K562 (cell line): ENCODE data around the gene SCAMP2. TPM values are rescaled to one million over a fixed set of nuclear protein-coding genes. Genes with fewer than 3 reads are reported as not detected.

Experiments used
- E2F1 ChIP-seq: sonication (generic); formaldehyde crosslinking; IDR thresholded peaks from 2 replicates; pipeline ENCODE4 v1.8.1; 2023; ENCODE audit warnings: mild to moderate bottlenecking, missing genetic modification reagents, moderate library complexity
- EP400 ChIP-seq: fragments of 450-650 bp; IDR thresholded peaks from 2 replicates; pipeline ENCODE4 v1.6.1; 2017; ENCODE audit warnings: antibody characterized with exemption, mild to moderate bottlenecking, moderate library complexity
- GATAD2B ChIP-seq: fragments of 450-650 bp; IDR thresholded peaks from 2 replicates; pipeline ENCODE4 v1.6.1; 2017; ENCODE audit warnings: mild to moderate bottlenecking, borderline replicate concordance
- HNRNPK ChIP-seq: fragments of 200-400 bp; formaldehyde crosslinking; IDR thresholded peaks from one replicate; pipeline ENCODE4 v1.6.1; 2018; ENCODE audit warnings: mild to moderate bottlenecking, low read depth, low read length; ENCODE audit not compliant: poor library complexity, severe bottlenecking
- MAFK ChIP-seq: IDR thresholded peaks from 2 replicates; pipeline ENCODE4 v1.6.1; 2011; ENCODE audit warnings: low read length, improper control_type of control experiment
- MAX ChIP-seq: sonication (generic); formaldehyde crosslinking; IDR thresholded peaks from 2 replicates; pipeline ENCODE4 v1.9.0; 2022; ENCODE audit warnings: mild to moderate bottlenecking, missing genetic modification reagents
- RAD21 ChIP-seq, 2 experiments: fragments of 250-450 bp in 1 of 2; fragments of 450-650 bp in 1 of 2; sonication (Bioruptor Pico) in 1 of 2; formaldehyde crosslinking in 1 of 2; IDR thresholded peaks in 1 of 2; conservative IDR thresholded peaks in 1 of 2; 2 replicates each; pipeline versions ENCODE4 v1.4.0 to v1.8.0; 2020 to 2022; ENCODE audit warnings: mild to moderate bottlenecking in 2 of 2, moderate library complexity in 1 of 2
- RBM34 ChIP-seq: fragments of 200-400 bp; formaldehyde crosslinking; IDR thresholded peaks from 2 replicates; pipeline ENCODE4 v1.6.1; 2018; ENCODE audit warnings: low read length, borderline replicate concordance; ENCODE audit not compliant: insufficient read depth
- RREB1 ChIP-seq: fragments of 250-450 bp; sonication (Bioruptor Pico); IDR thresholded peaks from 2 replicates; pipeline ENCODE4 v1.4.0; 2020
- TRIM25 ChIP-seq: fragments of 450-650 bp; IDR thresholded peaks from 2 replicates; pipeline ENCODE4 v1.7.0; 2016; ENCODE audit warnings: borderline replicate concordance
- U2AF2 ChIP-seq: fragments of 200-400 bp; formaldehyde crosslinking; optimal IDR thresholded peaks from 2 replicates; pipeline ENCODE3; 2017; ENCODE audit warnings: low read depth, mild to moderate bottlenecking, low read length
- YBX1 ChIP-seq: fragments of 450-650 bp; IDR thresholded peaks from 2 replicates; pipeline ENCODE4 v1.7.1; 2016; ENCODE audit warnings: mild to moderate bottlenecking
- ZBTB7A ChIP-seq: IDR thresholded peaks from 2 replicates; pipeline ENCODE4 v1.6.1; 2011; ENCODE audit warnings: low read depth, mild to moderate bottlenecking, low read length, moderate library complexity, borderline replicate concordance; ENCODE audit not compliant: control insufficient read depth
- ZBTB9 ChIP-seq: fragments of 450-650 bp; formaldehyde crosslinking; IDR thresholded peaks from 2 replicates; pipeline ENCODE4 v1.4.0; 2020; ENCODE audit warnings: mild to moderate bottlenecking, moderate library complexity
- ZNF133 ChIP-seq: fragments of 250-450 bp; sonication (Bioruptor Pico); IDR thresholded peaks from 2 replicates; pipeline ENCODE4 v1.4.0; 2020; ENCODE audit warnings: mild to moderate bottlenecking
- ZNF184 ChIP-seq: sonication (generic); formaldehyde crosslinking; IDR thresholded peaks from 2 replicates; pipeline ENCODE4 v1.5.0; 2020; ENCODE audit warnings: missing genetic modification reagents
- ZNF224 ChIP-seq: sonication (generic); formaldehyde crosslinking; IDR thresholded peaks from 2 replicates; pipeline ENCODE4 v1.8.0; 2022; ENCODE audit warnings: mild to moderate bottlenecking, missing genetic modification reagents
- ZNF232 ChIP-seq: sonication (generic); formaldehyde crosslinking; IDR thresholded peaks from 2 replicates; pipeline ENCODE4 v1.8.0; 2022; ENCODE audit warnings: mild to moderate bottlenecking, missing genetic modification reagents
- polyA plus RNA-seq, 8 experiments: library from polyadenylated mRNA; depleted of rRNA in 4 of 8; stranded (reverse) in 5 of 8; unstranded in 3 of 8; fragments of >200 nt; fragmentation: Nextera tagmentation in 2 of 8; fragmentation: Illumina TruSeq in 1 of 8; extraction: Ambion mirVana in 2 of 8; extraction: Trizol in 1 of 8; gene quantifications; 2 replicates each; pipeline versions ENCODE4 v1.2.1 to v1.2.3, GENCODE V29; 2011 to 2014; ENCODE audit warnings: inconsistent platforms in 1 of 8, missing spikeins in 1 of 8
- total RNA-seq, 7 experiments: library from RNA; depleted of rRNA in 6 of 7; stranded (reverse); fragments of >200 nt in 6 of 7; fragmentation: Illumina TruSeq in 2 of 7; extraction: Trizol in 2 of 7; gene quantifications; 2 replicates each; pipeline versions ENCODE4 v1.2.1 to v1.2.3, GENCODE V29; 2011 to 2021; ENCODE audit warnings: low replicate concordance in 1 of 7

The SCAMP2 gene
- total and polyA plus RNA-seq, 9 of the 15 experiments (the other 6 are each of a cell fraction or from before 2014, with no cell fraction given): 5.9 to 61.1 (median 20.1) TPM

- TF ChIP-seq MAX (CRISPR knock-in tag) (no peak), GATAD2B (no peak), E2F1 (no peak), U2AF2 (no peak), ZNF184 (CRISPR knock-in tag) (no peak), TRIM25 (no peak), RBM34 (no peak), ZBTB7A (no peak), ZNF133 (no peak), MAFK (no peak), RREB1 (CRISPR knock-in tag) (no peak), EP400 (no peak), HNRNPK (no peak), ZBTB9 (CRISPR knock-in tag) (0 out of 2 replicates have a peak, but pooled peaks have one; percentile 26), YBX1 (no peak), ZNF224 (CRISPR knock-in tag) (no peak), RAD21 (CRISPR knock-in tag; conservative IDR thresholded peaks at IDR 0.05 in 1 of 2, IDR thresholded peaks at IDR 0.05 in 1 of 2) (peak; percentile 44 to 67), ZNF232 (no peak)
These were observed 28.5 kb upstream of the SCAMP2 start (continued) for GRCh38 chr15:74901612-74902063.
